ENCODE data around the gene NTSR1.

DNA sequence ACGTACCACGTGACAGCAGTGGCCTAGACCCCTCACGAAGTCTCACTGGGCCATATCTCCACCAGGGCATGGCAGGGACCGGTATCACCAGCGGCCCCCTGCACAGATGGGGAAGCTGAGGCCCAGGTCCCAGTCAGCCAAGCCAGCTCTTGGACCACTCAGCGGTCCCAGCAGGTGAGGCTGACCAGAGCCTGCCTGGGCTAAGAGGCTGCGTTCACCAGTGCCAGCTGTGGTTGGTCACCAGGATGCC, 85.0 kb downstream of the NTSR1 start:
- TF ChIP-seq EZH2 (IDR thresholded peaks at IDR 0.05; ENCODE audit: low read depth, unreplicated experiment), result no peak
- TF ChIP-seq, protein P1, sequence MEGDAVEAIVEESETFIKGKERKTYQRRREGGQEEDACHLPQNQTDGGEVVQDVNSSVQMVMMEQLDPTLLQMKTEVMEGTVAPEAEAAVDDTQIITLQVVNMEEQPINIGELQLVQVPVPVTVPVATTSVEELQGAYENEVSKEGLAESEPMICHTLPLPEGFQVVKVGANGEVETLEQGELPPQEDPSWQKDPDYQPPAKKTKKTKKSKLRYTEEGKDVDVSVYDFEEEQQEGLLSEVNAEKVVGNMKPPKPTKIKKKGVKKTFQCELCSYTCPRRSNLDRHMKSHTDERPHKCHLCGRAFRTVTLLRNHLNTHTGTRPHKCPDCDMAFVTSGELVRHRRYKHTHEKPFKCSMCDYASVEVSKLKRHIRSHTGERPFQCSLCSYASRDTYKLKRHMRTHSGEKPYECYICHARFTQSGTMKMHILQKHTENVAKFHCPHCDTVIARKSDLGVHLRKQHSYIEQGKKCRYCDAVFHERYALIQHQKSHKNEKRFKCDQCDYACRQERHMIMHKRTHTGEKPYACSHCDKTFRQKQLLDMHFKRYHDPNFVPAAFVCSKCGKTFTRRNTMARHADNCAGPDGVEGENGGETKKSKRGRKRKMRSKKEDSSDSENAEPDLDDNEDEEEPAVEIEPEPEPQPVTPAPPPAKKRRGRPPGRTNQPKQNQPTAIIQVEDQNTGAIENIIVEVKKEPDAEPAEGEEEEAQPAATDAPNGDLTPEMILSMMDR (conservative IDR thresholded peaks at IDR 0.05; ENCODE audit: low read depth in 2 of 2), result no peak
- TF ChIP-seq, protein P2, sequence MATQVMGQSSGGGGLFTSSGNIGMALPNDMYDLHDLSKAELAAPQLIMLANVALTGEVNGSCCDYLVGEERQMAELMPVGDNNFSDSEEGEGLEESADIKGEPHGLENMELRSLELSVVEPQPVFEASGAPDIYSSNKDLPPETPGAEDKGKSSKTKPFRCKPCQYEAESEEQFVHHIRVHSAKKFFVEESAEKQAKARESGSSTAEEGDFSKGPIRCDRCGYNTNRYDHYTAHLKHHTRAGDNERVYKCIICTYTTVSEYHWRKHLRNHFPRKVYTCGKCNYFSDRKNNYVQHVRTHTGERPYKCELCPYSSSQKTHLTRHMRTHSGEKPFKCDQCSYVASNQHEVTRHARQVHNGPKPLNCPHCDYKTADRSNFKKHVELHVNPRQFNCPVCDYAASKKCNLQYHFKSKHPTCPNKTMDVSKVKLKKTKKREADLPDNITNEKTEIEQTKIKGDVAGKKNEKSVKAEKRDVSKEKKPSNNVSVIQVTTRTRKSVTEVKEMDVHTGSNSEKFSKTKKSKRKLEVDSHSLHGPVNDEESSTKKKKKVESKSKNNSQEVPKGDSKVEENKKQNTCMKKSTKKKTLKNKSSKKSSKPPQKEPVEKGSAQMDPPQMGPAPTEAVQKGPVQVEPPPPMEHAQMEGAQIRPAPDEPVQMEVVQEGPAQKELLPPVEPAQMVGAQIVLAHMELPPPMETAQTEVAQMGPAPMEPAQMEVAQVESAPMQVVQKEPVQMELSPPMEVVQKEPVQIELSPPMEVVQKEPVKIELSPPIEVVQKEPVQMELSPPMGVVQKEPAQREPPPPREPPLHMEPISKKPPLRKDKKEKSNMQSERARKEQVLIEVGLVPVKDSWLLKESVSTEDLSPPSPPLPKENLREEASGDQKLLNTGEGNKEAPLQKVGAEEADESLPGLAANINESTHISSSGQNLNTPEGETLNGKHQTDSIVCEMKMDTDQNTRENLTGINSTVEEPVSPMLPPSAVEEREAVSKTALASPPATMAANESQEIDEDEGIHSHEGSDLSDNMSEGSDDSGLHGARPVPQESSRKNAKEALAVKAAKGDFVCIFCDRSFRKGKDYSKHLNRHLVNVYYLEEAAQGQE (IDR thresholded peaks at IDR 0.05; ENCODE audit: unreplicated experiment), result no peak
- TF ChIP-seq EZH2phosphoT487 (IDR thresholded peaks at IDR 0.05; ENCODE audit: unreplicated experiment), result no peak
- TF ChIP-seq POLR2AphosphoS5 (IDR thresholded peaks at IDR 0.05; ENCODE audit: low read depth), result no peak
- TF ChIP-seq, protein P3, sequence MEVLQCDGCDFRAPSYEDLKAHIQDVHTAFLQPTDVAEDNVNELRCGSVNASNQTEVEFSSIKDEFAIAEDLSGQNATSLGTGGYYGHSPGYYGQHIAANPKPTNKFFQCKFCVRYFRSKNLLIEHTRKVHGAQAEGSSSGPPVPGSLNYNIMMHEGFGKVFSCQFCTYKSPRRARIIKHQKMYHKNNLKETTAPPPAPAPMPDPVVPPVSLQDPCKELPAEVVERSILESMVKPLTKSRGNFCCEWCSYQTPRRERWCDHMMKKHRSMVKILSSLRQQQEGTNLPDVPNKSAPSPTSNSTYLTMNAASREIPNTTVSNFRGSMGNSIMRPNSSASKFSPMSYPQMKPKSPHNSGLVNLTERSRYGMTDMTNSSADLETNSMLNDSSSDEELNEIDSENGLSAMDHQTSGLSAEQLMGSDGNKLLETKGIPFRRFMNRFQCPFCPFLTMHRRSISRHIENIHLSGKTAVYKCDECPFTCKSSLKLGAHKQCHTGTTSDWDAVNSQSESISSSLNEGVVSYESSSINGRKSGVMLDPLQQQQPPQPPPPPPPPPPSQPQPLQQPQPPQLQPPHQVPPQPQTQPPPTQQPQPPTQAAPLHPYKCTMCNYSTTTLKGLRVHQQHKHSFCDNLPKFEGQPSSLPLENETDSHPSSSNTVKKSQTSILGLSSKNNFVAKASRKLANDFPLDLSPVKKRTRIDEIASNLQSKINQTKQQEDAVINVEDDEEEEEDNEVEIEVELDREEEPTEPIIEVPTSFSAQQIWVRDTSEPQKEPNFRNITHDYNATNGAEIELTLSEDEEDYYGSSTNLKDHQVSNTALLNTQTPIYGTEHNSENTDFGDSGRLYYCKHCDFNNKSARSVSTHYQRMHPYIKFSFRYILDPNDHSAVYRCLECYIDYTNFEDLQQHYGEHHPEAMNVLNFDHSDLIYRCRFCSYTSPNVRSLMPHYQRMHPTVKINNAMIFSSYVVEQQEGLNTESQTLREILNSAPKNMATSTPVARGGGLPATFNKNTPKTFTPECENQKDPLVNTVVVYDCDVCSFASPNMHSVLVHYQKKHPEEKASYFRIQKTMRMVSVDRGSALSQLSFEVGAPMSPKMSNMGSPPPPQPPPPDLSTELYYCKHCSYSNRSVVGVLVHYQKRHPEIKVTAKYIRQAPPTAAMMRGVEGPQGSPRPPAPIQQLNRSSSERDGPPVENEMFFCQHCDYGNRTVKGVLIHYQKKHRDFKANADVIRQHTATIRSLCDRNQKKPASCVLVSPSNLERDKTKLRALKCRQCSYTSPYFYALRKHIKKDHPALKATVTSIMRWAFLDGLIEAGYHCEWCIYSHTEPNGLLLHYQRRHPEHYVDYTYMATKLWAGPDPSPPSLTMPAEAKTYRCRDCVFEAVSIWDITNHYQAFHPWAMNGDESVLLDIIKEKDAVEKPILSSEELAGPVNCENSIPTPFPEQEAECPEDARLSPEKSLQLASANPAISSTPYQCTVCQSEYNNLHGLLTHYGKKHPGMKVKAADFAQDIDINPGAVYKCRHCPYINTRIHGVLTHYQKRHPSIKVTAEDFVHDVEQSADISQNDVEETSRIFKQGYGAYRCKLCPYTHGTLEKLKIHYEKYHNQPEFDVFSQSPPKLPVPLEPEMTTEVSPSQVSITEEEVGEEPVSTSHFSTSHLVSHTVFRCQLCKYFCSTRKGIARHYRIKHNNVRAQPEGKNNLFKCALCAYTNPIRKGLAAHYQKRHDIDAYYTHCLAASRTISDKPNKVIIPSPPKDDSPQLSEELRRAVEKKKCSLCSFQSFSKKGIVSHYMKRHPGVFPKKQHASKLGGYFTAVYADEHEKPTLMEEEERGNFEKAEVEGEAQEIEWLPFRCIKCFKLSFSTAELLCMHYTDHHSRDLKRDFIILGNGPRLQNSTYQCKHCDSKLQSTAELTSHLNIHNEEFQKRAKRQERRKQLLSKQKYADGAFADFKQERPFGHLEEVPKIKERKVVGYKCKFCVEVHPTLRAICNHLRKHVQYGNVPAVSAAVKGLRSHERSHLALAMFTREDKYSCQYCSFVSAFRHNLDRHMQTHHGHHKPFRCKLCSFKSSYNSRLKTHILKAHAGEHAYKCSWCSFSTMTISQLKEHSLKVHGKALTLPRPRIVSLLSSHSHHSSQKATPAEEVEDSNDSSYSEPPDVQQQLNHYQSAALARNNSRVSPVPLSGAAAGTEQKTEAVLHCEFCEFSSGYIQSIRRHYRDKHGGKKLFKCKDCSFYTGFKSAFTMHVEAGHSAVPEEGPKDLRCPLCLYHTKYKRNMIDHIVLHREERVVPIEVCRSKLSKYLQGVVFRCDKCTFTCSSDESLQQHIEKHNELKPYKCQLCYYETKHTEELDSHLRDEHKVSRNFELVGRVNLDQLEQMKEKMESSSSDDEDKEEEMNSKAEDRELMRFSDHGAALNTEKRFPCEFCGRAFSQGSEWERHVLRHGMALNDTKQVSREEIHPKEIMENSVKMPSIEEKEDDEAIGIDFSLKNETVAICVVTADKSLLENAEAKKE (CRISPR knock-in tag; IDR thresholded peaks at IDR 0.05), result no peak
- TF ChIP-seq, protein P4, sequence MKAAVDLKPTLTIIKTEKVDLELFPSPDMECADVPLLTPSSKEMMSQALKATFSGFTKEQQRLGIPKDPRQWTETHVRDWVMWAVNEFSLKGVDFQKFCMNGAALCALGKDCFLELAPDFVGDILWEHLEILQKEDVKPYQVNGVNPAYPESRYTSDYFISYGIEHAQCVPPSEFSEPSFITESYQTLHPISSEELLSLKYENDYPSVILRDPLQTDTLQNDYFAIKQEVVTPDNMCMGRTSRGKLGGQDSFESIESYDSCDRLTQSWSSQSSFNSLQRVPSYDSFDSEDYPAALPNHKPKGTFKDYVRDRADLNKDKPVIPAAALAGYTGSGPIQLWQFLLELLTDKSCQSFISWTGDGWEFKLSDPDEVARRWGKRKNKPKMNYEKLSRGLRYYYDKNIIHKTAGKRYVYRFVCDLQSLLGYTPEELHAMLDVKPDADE (IDR thresholded peaks at IDR 0.05), result no peak
- TF ChIP-seq JUNB (IDR thresholded peaks at IDR 0.05; ENCODE audit: unreplicated experiment), result no peak
- TF ChIP-seq CREB1 (CRISPR knock-in tag; IDR thresholded peaks at IDR 0.05; ENCODE audit: low read depth), result no peak

Data from GM23338 (cell line).